GM21515 (cell line): ENCODE data around the gene CDH13.

ENCODE experiments used
- ATAC-seq: cut with Tn5 transposase; IDR thresholded peaks from one replicate; pipeline ENCODE4 v1.9.1; 2021; ENCODE audit not compliant: unreplicated experiment

The CDH13 gene

GRCh38 chr16:82684256-82684655, 57.5 kb downstream of the CDH13 start:
- no peak for ATAC-seq

- no peak for ATAC-seq
Observed at GRCh38 chr16:82685526-82685925, 58.8 kb downstream of the CDH13 start.

- no peak for ATAC-seq
Observed at GRCh38 chr16:82694239-82694874, 67.6 kb downstream of the CDH13 start.

- no peak for ATAC-seq
Observed at GRCh38 chr16:82695806-82696205, 69.0 kb downstream of the CDH13 start.

GRCh38 chr16:82699260-82699659, 72.5 kb downstream of the CDH13 start:
- ATAC-seq = no peak

- no peak for ATAC-seq
Observed at GRCh38 chr16:82699711-82700495, 73.1 kb downstream of the CDH13 start.

GRCh38 chr16:82700541-82701235, 73.9 kb downstream of the CDH13 start:
- ATAC-seq = no peak

GRCh38 chr16:82701442-82701955, 74.7 kb downstream of the CDH13 start:
- ATAC-seq = no peak

GRCh38 chr16:82703161-82703560, 76.4 kb downstream of the CDH13 start:
- ATAC-seq = no peak

- ATAC-seq = no peak
Observed at GRCh38 chr16:82703871-82704768, 77.4 kb downstream of the CDH13 start.

- ATAC-seq = no peak
Observed at GRCh38 chr16:82709987-82710386, 83.2 kb downstream of the CDH13 start.

- ATAC-seq = no peak
Observed at GRCh38 chr16:82713778-82714177, 87.0 kb downstream of the CDH13 start.

GRCh38 chr16:82715160-82715559, 88.4 kb downstream of the CDH13 start:
- ATAC-seq = no peak

- no peak for ATAC-seq
Observed at GRCh38 chr16:82715833-82716232, 89.1 kb downstream of the CDH13 start.

GRCh38 chr16:82716361-82716855, 89.6 kb downstream of the CDH13 start:
- no peak for ATAC-seq

GRCh38 chr16:82720414-82720813, 93.6 kb downstream of the CDH13 start:
- ATAC-seq = no peak

GRCh38 chr16:82726306-82726705, 99.5 kb downstream of the CDH13 start:
- ATAC-seq = no peak

GRCh38 chr16:82728901-82729300, 102.1 kb downstream of the CDH13 start:
- ATAC-seq = no peak

GRCh38 chr16:82730901-82731300, 104.1 kb downstream of the CDH13 start:
- ATAC-seq = no peak

- ATAC-seq = no peak
Observed at GRCh38 chr16:82732461-82732860, 105.7 kb downstream of the CDH13 start.

GRCh38 chr16:82735186-82735585, 108.4 kb downstream of the CDH13 start:
- peak; percentile 66 for ATAC-seq
